GM11168 (cell line): ENCODE measurements around the gene CALCR.

Experiments
- in situ Hi-C: fragments of 300-500 bp; cut with MboI; formaldehyde crosslinking; loops from one replicate; pipeline ENCODE4 v1.12.0; 2022; ENCODE audit warnings: low sequenced_read_pairs; ENCODE audit not compliant: unreplicated experiment

CALCR gene

DNA sequence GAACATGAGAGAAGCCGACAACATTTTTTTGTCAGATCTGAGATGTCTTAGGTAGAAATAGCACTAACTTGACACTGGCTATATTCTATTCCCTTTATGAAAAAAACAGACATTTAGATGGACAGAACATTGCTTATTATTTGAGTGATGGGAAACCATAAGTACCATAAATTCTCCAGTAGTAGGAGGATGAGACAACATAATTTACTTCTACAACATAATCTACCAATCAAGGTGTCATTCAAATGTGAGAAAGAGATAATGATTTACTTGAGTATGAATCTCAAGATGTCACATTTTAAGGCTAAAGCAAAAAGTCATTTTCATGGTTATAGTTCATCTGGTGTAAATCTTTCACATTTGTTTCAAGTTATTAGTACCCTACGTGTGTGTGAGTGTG, 110.8 kb downstream of the CALCR start:
- in situ Hi-C loops: no loop called here

DNA sequence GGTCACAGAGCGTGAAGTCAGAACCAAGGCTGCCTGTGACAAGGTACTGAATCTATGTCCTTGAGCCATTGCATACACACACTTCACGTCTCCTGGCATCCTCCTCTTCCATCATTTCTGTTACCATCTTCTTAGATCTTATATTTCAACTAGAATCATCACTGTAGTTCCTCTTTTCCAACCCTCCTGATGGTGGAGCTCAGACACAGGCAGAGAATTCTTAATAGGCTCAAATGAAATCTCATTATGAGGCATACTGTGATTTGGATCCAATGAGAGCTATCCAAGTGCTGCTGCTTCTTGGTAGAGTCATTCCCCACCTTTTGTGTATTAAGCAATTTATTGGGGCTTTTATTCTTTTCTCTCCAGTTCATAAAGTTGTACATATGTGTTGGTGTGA, 113.2 kb downstream of the CALCR start:
- in situ Hi-C loops: no loop called here

DNA sequence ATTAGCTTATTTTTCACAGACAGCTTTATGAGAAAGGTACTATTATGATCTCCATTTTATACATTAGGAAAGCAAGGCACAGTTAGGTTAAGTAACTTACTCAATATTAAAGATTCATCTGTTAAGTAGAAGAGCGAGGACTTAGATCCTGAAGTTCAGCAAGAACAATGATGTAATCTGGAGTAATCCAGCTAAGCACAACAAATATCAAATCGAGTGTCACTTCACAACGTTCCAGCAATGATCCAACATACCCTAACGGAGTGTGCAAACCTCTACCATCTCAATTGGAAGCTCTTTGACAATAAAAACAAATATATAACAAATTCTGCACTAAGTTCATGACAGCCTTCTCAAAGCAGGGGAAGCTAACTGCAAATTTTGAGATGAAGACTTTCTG, 121.3 kb downstream of the CALCR start:
- in situ Hi-C loops: no loop called here

DNA sequence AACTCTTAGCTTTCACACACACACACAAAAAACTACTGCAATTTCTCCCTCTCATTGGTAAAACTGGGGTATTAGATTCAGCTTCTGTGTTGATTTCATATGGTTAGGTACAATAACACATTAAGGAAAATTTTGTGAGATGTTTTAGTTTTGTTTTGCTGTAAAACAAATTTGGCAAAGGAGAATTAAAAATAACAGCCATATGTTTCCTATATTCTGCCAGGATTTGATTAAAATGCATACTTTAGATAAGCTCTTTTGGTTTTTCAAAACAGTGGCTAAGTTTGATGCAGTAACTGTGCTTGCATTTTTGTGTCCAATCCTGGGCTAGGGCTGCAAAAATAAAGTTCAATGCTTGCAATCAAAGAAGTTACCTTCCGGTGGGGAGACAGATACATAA, 126.3 kb downstream of the CALCR start:
- in situ Hi-C loops: no loop called here

DNA sequence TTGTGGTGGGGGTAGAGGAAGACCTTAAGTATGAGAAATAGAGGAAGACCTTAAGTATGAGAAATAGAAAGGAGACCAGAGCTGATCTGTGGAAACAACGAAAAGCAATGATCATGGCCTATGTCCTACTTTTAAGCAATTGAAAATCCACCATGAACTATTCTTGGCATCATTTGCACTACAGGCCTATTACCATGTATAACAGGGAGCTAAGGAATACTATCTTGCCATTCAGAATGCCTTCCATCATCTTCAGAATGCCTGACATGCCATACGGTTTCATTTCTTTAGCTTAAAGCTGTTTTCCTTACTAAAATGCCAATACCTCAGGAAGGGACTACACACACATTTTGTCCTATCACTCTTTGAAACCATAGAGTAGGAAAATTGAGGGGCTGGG, 127.0 kb downstream of the CALCR start:
- in situ Hi-C loops: no loop called here

DNA sequence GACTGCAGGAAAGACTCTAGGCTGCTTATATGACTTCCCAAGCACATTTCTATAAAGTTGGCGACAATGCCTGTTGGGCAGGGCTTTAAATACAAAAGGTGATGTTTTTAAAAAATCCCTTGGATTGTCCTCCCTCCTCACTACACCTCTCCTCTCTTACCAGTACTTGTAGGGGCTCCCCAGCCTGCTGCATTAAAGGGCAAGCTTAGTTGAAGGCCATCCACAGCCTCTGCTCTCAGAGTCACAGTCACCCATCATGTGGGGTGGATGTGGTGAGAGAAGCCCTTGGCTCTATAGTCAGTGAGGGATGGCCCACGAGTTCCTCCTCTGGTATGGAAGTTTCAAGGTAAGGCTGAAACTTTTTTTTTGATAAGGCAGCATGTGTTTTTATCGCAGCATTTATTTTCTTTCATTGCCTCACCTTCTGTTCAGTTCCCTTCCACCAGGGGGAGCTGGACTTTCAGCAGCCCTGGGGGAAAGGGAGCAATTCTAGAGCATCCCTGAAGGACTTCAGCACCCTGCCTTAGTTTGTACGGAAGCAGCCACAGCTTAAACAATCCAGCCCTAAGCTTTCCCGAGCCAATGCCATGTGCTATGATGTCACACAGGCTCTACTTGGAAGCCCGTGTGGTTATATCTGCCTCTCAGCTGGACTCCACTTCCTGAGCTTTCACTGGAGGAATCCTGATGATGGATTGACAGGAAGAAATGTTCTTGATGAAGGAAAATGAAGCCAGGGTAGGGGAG, 131.9 kb downstream of the CALCR start:
- in situ Hi-C loops: no loop called here

DNA sequence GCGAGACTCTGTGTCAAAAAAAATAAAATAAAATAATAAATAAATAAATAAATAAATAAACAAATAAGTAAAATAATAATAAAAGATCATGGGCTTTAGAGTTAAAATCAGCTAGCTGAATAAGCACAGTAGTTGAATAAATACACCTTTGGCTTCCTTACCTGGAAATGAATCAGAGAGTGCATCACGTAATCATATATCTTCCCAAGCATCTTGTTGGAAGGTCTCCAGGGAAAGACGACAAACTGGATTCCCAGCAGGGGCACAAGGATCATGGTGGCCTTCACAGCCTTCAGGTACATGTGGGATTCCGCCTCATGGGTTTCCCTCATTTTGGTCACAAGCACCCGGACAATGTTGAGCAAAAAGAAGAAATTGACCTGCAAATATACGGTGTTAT, 138.7 kb downstream of the CALCR start:
- in situ Hi-C loops: no loop called here

DNA sequence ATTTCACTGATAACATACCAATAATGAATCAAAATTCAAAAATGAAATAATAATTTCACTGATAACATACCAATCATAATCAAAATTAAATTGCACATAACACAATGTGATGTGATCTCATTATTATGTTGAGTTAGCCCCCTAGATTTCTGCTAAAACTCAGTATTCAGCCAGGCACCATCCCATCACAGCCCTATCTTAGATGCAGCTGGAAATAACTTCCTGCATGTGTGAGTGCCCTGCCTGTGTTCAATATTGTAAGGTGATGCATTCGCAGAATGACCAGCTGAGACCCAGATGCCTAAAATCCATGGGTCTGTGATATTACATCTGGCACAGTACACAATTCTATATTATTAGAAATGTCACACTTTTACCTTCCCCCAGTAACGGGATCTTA, 142.4 kb downstream of the CALCR start:
- in situ Hi-C loops: no loop called here

DNA sequence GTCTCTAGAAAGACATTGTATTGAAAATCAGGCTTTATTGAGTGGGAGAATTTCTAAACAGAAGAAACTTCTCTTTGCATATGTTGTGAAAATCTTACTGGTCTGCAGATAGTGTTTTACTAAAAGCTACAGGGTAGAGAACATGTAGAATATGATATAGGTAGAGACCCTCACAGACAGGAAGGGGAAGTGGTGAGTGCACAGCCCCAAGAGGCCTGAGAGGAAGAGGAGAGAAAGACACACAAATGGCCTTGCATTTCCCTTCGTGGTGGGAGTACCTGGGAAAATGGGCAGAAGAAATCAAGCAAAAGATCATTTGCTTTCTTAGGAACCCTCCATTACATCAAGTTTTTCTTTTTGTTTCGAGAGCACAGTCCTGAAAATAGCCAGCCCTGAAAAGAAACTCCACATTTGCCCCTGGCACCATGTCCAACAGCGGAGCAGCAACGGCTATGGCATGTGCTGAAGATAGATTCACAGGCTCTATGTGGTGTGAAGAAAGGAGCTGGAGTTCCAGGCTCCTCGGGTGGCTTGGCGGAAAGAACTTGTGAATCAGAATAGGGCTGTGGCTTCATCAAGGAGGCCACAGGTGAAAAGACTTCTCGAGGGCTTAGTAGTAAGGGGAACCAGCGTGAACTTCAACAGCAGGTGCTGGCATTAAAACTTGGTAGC, 143.5 kb downstream of the CALCR start:
- in situ Hi-C loops: no loop called here

DNA sequence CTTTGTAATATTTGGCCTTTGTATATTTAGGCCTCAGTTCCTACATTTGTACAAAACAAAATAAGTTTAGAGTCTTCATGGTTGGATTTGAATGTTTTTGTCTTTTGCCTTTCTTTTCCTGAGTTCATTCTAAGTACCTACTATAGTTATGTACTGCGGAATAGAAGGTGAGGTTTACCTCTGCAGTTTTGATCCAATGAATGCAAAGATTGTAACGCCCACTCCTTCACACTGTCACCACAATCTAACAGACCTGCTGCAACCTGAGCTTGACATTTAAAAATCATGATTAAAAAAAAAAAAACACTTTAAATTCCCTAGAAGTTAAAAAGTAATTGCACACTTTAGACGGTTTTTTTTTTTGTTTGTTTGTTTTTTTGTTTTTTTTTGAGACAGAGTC, 145.0 kb downstream of the CALCR start:
- in situ Hi-C loops: no loop called here

DNA sequence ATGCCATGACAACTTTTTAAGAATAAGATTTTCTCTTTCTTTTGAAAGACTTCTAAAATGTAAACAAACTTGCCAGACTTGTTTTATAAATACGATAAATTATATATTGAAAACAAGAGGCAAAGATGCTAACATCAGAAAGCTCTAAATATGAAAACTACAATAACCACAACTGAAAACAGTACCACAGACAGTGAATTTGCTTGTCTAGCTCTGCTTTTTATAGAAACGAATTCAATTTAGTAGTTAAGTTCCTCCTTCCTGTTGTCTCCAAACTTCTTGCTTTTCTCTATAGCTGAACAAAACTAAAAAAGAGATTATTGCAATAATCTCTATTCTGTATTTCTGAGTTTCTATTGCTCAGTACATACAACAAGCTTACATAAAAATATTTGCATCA, 147.4 kb downstream of the CALCR start:
- in situ Hi-C loops: no loop called here

DNA sequence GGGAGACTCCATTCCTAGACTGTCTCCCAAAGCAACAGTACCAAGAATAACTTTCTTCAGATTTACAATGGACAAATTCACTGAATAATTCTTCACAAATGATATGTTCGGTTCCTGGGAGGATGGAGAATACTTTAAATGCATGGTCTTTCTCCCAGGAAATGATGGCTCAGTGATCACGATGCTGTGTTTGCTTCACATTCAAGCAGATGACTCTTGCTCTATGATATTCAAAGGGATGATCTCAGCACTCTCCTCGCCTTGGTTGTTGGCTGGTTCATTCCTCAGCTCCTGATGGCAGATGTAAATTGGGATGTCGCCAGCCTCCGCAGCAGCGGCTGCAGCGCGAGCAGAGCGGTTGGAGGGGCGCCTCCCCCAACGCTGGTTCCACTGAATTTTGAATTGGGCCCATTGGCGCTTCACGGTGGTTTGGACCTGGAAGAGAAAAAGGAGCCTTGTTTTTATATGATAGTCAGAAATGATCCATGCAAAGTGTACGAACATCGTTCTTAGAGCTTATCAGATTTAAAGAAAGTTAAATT, 148.3 kb downstream of the CALCR start:
- in situ Hi-C loops: no loop called here

DNA sequence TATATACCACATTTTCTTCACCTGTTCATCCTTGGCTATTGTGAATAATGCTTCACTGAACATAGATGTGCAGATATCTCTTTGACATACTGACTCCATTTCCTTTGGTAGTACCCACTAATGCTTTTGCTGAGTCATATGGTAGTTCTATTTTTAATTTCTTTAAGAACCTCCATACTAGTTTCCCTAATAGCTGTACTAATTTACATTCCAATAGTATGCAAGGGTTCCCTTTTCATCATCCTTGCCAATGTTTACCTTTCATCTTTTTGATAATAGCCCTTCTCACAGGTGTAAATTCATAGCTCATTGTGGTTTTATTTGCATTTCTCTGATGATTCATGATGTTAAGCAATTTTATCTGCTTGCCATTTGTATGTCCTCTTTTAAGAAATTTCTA, 159.9 kb downstream of the CALCR start:
- in situ Hi-C loops: no loop called here

DNA sequence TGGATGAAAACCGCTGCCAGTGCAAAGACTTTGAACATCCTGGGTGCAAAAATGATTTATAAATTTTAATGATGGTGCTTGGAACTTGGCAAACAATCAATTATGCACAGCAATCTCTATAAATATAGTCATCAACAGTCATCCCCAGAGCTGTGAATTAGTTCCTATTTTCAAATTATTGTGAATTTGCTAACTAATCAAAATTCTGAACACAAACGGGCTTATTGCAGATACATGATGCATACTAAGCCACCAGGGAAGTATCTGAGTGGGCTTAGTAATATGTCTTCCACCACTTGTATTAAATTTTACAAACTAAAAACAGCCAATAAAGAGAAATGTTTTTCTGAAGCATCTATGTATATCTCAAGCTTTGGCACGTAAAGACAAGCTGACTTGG, 165.2 kb downstream of the CALCR start:
- in situ Hi-C loops: no loop called here

DNA sequence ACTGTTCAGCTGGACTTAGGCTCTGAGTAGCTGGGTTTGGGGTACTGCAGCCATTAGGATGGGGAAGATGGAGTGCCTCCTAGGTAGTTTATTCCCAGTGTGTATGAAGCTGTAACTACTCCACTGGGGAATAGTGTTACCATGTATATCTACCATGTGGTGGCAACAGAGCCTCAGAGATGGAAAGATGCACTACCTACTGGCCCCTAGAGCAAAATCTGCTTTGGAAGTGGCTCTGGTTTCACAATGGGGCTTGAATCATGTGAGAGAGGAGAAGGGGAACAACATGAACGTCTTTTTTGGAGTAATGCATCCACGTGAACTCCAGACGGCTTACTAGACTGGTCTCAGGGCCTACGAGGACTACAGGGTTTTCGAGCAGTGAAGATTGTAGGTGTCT, 167.3 kb downstream of the CALCR start:
- in situ Hi-C loops: no loop called here

DNA sequence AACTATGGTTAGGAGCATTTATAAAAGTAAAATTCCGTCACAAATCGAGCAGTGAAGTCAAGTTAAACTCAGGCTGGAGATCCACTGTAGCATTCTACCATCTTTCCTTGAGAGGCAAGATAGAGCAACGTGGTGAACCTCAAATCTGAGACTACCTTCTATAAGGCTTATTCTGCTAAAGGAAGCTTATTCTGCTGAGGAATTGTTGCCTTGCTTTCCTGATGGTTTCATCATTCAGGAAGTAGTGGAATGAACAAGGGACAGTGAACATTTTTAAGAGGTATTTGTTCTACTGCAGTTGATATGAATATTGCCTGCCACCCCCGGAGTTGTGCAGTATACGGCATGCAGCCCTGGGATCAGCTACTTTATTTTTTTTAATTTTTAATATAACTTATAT, 171.6 kb downstream of the CALCR start:
- in situ Hi-C loops: no loop called here

DNA sequence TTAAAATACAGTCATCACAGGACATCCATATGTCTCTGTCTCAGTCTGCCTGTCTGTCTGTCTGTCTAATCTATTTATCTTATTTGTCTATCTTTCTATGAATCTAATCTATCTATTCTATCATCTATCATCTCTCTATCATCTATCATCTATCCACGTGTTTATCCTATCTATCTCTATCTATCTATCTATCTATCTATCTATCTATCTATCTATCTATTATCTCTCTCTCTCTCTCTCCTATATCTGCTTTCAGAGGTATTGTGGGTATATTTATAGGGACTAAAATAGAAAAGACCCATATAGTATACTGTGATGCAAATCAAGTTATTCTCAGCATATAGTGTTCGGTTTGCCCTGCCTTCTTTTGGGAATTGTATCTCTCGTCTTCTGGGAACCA, 174.9 kb downstream of the CALCR start:
- in situ Hi-C loops: no loop called here

DNA sequence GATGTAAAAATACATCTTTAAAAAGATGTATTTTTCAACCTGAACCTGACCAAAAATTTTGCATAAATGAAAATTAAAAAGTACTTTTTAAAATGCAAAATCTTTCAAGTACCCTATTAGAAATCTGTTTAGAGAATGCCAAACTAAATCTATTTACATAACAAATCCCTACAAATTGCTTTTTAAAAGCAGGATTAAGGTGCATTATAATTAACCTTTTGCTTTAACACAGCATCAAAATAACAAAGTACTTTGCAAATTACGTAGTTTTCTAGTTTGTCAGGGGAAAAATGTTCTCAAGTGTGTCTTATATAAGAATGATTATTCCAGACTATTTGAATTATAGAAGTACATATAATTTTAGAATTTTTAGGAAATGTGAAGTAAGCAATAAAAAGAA, 181.5 kb downstream of the CALCR start:
- in situ Hi-C loops: no loop called here

DNA sequence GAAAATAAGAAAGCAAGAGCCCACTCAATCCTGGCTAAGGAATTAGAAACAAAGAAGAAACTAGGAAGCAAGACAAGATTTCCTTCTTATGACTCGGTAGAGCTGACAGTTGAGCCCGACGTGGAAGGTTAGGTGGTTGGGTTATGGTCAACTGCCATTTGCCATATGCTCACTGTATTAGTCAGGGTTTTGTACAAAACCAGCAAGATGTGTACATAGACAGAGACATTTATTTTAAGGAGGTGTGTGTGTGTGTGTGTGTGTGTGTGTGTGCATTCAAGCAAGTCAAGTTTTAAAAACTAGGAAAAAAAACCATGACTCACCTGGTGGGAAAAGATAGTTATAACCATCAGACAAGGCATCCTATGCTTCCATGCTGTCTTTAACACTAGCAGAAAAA, 183.9 kb downstream of the CALCR start:
- in situ Hi-C loops: no loop called here

DNA sequence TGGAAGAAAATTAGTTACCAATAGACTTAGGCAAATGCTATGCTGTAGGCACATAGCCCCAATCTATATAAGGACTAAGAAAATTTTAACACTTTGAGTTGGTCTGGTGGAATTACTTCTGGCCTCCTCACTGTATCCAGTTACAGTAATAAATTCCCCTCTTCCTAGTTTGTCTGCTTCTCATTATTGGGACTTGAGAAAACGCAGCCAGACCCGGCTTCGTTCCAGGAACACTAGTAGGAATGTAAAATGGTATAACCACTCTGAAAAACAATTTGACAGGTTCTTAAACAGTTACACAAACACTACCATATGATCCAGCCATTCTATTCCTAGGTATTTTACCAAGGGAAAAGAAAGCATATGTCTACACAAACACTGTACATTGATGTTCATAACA, 192.2 kb downstream of the CALCR start:
- in situ Hi-C loops: no loop called here

DNA sequence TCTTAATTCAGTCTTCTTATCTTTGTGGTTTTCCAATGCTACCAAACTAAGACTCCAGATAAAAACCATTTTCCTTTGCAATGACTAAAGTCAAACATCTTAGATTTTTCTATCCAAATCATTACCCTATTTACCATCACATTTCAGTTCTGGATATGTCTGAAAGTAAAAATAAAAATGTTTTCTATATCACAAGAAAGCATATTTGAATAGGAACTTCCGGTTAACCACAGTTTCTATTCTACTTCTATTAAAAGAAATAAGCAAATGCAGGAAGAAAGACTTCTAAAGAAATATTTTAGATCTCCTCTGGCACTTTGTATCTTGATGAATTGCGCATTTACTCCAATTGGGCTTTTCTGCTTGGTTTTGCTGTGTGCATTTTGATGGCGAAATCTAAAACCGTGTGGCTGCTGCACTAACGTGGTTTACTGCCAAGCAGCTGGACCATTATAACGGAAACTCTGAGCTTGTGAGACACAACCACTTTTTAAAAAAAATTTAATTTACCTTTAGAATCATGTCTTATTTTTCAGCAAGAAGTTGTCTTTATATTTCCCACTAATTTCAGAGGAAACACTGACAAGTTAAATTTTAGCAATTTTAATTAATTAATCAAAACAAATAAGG, 196.3 kb downstream of the CALCR start:
- in situ Hi-C loops: no loop called here
